Stimulated activated CD4-positive, alpha-beta T cell treated with anti-CD3 and anti-CD28 coated beads, Interleukin-1b, Interleukin-23, amount 100 ng/mL, for 1 hour (primary cell): ENCODE measurements around the gene XPR1.
"Not testable (repeated sequence)": the region's sequence is repeated elsewhere in the genome, so short reads cannot be mapped to it uniquely, and the experiment has no call there.

Source experiments
- DNase-seq, 2 donors: peaks; one replicate each; pipeline ENCODE4 v3.0.0-alpha.2; 2020; ENCODE audit warnings: low read depth in 2 of 2

The XPR1 gene

DNA sequence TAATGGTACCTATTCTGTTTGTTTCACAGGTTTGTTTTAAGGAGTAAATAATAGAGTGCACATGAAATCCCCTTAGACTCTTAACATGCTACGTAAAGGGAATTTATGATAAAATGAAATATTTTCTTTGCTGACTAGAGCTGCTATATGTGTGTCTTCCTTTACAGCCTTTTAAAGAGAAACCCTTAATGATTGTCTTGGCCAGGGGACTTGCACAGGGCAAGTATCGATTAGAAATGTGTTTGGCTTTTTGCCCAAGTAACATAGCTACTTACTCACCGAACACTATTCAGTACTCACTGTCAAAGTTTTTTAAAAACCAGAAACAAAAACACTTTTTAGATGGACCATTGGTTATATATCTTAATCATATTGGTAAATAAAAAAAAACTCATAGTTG is 209.6 kb downstream of the XPR1 start:
- no peak for DNase-seq

DNA sequence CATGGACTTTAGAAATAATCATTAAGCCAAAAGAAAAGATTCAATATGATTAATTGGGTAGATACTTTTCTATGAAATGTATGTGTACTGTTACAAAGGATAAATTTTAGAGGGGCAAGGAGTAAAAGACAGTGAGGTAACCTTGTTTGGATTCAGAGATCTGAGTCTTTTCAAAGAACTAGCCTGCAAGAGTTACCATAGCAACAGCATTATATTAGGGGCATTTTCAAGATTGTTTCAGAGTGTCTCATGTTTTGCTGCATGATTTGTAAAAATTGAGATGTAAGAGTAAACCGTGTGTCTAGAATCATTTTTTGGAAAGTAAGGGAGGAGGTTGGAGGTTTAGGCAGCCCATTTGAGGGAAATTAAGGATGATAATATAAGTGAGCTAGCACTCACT is 210.2 kb downstream of the XPR1 start:
- no peak for DNase-seq

DNA sequence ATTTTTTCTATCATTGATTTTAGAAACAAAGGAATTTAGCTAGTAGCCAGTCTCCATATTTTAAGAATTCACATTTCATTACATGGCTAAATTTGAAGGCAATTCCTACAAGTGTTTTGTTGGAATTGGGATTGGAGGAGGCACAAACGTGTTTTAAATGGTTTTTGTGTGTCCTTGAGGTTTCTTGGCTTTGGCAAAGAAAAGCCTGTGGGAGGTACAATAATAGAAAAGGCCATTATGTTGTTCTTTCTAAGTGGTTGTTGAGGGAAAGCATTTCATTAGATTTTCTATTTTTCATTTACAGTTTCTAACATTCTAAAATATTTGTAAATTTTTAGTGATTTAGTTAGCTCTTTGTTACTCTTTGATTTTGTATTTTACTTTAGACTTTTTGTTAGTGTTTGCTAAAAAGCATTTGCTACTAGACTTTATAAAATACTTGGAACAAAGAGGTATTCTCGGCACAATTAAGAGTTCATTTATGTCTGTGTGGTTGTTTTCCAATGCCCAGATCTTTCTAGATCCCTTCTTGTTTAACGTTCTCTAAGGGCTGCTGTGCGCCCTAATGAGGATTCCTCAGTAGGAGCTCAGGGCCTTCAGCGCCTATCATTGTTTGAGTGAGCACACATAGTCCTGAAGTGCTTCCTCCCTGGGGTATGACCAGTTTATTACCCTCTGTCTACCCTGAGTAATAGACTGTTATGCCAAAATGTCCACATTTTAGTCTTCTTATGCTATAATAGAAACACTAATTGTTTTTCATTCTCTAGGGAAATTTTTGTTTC is 210.9 kb downstream of the XPR1 start:
- no peak for DNase-seq

DNA sequence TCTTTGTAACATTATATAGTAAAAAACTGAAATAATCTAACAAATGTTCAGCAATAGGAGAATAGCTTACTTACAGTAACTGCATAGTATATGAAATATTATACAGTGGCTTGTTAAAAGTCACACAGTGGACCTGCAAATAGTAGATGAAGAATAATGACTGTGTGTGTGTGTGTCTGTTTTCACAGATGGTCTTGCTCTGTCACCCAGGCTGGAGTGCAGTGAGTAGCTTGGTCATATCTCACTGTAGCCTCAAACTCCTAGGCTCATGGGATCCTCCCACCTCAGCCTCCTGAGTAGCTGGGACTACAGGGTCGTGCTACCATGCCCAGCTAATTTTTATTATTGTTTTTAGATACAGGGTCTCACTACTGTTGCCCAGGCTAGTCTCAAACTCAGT is 213.5 kb downstream of the XPR1 start:
- no peak for DNase-seq

DNA sequence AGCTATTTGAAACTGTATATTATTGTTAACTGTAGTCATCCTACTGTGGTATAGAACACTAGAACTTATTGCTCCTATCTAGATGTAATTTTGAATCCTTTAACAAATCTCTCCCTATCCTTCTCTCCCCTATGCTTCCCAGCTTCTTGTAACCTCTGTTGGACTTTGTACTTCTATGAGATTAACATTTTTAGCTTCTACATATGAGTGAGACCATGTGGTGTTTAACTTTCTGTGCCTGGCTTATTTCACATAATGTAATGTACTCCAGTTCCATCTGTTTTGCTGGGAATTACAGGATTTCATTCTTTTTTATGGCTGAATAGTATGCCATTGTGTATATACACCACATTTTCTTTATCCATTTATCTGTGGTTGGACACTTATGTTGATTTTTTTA is 216.4 kb downstream of the XPR1 start:
- no peak for DNase-seq

DNA sequence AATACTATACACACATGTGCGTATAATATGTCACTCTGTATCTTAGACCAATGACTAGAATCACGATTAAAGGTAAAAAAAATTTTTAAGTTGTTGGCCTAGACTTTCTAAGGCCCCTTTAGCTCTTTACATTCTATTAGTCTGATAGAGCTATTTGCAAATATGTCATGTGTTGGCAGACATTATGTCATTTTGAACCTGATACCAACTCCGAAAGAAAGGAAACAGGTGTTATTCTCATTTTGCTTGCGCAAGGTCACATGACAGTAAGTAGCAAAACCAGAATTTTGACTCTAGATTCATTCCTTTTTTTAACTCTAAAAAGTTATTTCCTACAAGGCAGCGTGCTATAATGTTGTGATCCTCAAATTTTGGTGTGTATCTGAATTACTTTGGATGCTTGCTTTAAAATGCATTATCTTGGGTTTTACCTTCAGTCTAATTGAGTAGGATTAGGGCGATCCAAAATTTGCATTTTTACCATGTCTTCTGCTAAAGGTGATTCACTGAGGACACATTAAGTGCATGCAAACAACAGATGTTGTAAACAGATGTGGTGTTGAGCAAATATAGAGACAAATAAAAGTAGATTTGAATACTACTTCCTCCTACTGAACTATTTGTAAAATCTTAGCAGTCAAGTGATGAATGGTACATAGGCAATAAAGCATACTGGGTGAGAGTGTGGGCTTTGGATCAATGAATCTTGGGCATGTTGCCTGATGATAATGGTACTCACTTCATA is 217.4 kb downstream of the XPR1 start:
- DNase-seq, result no peak

DNA sequence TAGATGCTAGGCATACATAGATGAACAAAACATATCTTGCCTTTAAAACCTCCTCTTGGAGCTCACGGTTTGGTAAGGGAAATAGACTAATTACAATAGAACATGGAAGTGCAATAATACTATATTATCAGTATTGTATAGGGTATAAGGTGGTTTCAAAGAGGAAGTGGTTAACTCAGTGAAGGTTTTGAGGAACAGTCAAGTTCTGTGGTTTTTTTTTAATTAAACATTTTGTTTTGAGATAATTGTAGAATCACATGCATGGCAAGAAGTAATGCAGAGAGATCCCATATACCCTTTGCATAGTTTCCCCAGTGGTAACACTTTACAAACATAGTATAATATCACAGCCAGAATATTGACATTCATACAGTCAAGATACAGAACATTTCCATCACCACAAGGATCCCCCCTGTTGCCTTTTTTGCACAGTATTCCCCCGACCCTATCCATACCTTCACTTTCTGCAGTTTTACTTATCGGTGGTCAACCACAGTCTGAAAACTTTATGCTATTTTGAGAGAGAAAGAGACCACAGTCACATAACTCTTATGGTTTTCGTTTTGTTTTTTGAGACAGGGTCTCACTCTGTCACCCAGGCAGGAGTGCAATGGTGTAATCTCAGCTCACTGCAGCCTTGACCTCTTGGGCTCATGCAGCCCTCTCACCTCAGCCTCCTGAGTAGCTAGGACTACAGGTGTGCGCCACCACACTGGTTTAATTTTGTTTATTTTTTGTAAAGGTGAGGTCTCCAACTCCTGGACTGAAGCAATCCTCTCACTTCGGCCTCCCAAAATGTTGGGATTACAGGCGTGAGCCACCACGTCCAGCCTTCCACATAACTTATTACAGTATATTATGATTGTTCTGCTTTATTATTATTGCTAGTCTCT is 220.4 kb downstream of the XPR1 start:
- no peak for DNase-seq

DNA sequence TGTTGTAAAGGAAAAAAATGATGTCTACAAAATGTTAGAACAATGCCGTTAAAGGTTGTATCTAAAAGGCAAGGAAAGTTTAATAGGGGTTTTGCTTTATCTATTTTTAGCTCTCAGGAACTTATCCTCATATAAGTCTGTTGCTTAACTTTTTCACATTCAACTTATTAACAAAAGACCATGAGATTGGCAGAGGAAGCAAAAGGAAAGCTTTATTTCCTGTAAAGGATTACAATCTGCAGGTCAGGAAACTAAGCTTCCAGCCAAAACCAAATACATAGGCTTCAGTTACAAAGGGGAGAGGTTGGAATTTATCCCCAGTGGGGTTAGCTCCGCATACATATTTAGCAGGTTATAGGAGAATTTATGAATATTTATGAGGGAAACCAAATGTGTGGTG is 222.2 kb downstream of the XPR1 start:
- DNase-seq, result no peak

DNA sequence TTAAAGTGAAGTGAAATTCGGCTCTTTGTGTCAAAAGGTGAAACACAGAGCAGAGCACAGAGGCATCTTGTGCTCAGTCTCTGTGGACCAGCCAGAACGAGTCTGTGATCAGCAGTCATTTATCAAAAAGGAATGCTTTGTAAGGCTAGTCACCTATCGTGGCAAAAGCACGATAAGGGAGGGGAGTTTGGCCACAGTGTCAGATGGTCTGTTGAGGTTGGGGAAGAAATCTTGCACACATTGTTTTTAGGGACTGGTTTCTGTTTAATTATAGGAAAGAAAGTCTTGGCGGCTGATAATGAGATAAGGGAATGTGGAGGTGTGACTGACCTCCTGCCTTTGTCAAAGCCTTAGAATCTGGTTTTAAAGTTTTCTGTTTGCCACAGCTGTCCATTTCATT is 222.6 kb downstream of the XPR1 start:
- no peak for DNase-seq

DNA sequence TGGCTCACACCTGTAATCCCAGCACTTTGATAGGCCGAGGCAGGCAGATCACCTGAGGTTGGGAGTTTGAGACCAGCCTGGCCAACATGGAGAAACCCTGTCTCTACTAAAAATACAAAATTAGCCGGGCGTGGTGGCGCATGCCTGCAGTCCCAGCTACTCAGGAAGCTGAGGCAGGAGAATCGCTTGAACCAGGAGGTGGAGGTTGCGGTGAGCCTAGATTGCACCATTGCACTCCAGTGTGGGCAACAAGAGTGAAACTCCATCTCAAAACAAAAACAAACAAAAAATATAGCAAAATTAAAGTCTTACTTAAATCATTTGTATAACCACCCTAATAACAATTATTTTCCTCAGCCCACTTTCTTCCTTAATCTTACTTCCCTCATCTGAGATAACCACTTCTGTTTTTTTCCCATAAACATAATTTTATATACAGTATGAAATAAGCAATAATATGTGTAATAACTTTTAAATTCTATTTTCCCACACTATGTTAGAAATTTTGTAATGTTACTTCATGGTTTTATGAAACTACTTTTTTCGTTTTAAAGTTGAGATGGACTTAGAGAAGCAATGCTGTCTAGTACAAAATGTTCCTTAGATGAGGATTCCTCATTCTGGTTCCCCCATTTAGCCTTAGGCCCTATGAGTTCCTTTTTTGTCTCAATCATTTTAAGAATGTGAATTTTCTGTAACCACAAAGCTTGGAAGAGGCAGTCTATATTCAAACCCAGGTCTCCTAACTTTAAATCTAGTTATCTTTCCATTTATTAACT is 226.3 kb downstream of the XPR1 start:
- DNase-seq, result not testable (repeated sequence)

DNA sequence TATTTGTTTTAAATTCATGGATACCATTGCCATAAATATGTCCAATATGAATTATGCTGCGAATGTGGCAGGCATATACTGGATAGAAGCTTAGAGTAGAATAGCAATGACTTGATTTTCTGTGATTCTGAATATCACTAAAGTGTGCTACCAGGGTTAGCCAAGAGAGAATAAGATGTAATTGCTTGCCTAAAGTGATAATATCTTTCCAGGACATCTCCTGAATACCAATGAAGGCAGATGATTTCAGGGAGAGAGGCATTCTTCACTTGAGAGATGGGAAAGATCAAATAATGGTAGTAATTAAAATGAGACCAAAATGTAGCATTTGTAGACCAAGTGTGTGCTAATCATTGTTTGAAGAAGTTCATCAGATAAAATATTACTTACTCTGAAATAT is 227.5 kb downstream of the XPR1 start:
- no peak for DNase-seq

DNA sequence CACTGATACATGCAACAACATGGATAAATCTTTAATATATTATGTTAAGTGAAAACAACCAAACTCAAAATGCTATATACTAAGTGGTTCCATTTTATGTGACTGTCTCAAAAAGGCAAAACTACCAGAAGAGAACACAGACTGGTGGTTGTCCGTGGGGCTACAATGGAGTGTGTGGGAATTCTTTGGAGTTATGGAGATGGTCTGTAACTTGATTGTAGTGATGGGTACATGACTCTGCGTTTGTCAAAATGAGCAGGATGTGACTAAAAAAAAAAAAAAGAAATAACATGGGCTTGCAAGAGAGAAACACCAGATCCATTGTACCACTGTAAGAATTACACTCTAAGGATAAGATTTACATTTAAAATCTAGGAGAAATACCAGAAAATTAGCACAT is 228.7 kb downstream of the XPR1 start:
- no peak for DNase-seq

DNA sequence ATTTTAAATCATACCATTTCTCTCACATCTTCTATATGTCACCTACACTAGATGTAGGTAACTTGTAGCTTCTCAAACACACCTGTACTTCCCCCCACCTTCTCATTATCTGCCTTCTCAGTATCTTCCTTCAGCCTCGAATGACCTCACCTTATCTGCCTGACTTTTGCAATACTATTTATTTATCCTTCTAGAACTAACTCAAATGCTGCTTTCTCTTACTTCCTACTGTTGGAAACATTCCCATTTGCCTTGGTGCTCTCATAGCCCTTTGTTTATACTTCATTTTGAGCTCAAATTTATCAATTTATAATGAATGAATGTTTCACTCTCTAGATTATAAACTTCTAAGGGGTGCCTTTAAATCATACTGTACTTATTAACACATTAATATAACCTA is 230.5 kb downstream of the XPR1 start:
- DNase-seq, result no peak

DNA sequence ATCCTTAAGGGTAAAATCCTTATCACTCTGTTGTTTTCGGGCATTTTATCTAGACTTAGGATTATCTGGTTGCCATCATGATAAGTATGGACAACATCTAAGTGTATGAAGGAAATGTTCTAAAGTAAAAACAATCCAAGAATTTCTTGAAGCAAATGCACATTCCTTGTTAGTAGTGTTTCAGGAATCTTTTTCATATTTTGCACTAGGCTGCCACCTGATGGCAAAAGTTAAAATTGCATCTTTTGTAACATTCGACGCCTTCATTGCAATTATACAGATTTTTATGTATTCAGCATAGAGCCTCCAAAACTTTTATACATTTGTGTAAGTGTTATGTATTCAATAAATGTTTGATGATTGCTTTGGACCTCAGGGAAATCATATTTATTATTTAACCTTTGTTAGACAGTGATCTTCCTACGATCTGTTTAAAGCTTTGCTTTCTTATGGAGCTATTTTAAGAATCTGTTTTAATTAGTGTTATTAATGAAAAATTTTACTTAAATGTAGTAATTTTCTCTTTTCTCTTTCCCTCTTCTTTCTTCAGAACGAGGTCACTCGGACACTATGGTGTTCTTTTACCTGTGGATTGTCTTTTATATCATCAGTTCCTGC is 231.4 kb downstream of the XPR1 start:
- DNase-seq, result no peak

DNA sequence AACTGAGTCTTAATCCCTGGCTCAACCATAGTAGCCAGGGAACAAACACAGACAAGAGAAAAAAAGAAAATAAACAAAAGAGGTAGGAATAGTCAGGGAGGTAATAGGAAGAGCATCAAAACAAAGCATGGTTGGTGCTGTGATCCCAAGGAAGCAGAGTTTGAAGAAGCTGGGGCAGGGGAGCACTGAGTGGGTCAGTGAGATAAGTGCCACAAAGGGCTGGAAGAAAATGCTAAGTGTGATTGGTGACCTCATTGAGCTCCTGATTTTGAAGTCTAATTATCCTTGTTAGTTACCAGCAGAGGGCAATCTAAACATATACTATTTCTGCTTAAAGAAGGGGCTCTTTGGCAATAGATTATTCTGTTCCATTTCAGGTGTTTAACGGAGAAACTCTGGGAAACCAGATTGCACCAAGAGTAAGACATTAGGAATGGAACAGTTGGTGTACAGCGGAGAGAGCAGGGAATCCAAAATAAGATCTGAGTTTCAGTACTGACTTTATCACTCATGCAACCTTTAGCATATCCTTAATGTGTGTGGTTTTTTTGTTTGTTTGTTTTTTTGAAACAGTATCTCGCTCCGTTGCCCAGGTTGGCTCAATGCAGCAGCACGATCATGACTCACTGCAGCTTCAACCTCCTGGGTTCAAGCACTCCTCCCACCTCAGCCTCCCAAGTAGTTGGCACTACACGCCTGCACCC is 250.1 kb downstream of the XPR1 start:
- no peak for DNase-seq

DNA sequence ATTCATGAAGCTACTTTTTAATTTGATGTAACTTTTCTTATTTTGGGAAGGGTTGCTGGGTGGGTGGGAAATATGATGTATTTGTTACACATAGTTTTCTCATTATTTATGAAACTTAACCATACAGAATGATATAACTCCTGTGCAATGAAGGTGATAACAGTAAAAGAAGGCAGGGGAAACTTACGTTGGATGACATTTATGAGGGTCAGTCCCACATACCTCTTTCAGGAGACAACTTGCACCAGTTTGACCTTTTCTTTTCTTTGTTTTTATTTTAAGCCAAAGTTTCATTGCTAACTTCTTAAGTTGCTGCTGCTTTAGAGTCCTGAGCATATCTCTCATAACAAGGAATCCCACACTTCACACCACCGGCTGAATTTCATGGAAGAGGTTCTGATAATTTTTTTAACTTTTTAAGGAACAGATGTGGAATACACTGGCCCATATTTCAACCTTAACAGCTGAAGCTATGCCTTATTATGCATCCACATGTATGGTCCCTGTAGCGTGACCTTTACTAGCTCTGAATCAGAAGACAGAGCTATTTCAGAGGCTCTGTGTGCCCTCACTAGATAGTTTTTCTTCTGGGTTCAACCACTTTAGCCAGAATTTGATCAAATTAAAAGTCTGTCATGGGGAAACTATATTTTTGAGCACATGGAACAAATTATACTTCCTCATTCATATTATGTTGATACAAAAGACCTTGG is 252.9 kb downstream of the XPR1 start:
- DNase-seq, result no peak

DNA sequence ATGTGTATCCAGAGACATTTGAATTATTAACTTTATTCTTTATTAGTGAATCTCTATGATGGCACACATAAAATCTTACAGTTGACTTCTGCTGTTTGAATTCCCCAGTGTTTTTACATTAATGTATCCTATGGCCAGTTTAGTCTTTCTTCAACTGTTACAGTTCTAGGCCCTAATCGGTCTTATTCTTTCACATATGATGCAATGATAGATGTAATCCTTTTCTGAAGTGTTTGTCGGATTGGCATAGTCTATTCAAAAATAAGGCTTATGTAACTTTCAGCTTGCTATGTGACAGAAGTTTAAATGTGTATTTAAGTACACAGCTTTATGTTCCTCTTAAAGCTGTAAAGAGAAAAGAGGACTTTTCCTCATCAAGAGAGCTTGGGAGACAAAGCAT is 254.5 kb downstream of the XPR1 start:
- no peak for DNase-seq

DNA sequence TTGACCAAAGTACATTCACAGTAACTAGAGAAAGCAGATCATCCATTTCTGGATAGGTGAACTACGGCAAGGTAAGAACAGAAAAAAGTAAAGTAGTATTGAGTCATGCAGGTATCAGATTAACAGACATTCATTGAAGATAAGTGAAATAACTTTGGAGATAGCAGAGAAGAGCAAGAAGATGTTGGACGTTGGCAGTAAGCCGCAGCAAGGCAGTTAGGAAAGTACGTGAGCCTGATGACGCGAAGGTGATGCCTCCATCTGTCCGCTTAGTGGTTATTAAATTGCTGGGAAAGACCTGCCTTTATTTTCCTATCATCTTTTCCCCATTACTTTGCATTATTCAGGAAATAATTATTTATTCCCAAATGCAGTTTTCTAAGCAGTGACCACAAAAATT is 256.0 kb downstream of the XPR1 start:
- DNase-seq, result no peak

DNA sequence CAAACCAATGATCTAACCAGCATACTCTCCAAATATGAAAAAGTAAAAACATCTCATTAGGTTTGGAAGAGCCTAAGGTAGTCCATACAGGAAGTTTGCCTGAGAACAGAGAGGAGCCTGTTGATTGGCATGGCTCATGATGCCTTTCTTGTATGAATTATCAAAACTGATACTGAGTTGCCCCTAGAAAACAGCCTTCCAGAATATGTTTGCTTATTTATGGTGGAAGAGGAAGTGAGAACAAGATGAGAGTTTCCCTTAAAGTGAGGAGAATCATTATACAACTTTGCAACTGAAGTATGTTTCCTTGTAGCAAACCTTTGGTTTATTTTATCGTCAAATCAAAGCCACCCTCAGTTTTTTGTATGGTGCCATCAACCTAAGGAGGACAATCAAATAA is 257.0 kb downstream of the XPR1 start:
- no peak for DNase-seq

DNA sequence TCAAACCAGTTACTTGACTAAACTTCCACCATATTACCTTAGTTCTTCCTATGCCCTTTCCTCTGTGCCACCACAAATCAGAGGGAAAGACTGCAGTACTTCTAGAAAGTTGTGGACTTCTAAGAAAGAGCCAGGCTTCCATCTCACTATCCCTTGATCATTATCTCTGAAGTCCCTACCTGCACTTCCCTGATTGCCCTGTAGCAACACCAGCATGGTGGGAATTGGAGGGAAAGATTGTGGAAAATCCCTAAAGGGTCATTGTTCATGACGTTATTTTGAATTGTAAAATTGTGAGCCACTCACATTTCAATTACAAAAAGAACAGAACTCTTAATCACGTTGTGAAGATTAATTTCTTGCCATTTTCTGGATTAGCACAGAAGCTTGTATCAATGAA is 257.5 kb downstream of the XPR1 start:
- DNase-seq, result no peak
